NCI-H2107 treated with DMSO at 0.1 percent for 48 hours (cell line): ENCODE data around the gene KCNIP1.

Experiments
- DNase-seq: peaks from one replicate; lab custom pipeline; 2025; ENCODE audit not compliant: unreplicated experiment; lab: John Stamatoyannopoulos, UW

KCNIP1 gene

DNA sequence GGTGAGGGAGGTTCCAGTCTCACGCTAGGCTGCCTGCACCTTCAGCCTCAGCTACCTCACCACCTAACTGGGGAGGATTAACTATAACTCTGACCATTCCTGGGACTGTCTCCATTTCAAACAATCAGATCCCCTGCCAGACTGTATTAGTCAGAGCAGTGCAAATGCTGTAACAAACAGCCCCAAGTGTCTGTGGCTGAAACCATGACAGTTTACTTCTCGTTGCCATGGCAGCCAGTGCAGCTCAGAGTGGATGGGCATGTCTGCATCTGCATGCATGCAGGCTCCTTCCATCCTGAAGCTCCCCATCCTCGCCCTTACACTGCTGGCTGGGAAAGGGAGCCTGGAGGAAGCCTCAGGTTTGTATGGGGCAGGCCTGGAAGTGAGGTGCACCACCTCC is 86.7 kb downstream of the KCNIP1 start:
- DNase-seq = no peak

DNA sequence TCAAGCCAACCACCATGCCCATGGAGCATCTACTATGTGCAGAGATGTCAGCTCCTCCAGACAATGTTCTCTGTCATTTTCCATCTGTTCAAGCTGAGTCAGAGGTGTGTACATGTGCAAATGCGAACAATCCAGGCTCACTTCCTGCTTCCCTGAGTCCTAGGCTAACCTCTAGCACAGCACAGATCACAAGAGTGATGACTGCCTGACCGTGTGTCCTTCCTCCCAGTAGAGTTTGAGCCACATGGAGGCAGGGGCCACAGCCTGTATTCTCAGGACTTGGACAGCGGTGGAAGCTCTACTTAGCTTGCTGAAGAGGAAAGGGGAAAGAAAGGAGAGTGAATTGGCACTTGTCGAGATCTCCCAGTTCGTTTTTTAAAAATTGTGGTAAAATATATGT is 87.2 kb downstream of the KCNIP1 start:
- DNase-seq = no peak

DNA sequence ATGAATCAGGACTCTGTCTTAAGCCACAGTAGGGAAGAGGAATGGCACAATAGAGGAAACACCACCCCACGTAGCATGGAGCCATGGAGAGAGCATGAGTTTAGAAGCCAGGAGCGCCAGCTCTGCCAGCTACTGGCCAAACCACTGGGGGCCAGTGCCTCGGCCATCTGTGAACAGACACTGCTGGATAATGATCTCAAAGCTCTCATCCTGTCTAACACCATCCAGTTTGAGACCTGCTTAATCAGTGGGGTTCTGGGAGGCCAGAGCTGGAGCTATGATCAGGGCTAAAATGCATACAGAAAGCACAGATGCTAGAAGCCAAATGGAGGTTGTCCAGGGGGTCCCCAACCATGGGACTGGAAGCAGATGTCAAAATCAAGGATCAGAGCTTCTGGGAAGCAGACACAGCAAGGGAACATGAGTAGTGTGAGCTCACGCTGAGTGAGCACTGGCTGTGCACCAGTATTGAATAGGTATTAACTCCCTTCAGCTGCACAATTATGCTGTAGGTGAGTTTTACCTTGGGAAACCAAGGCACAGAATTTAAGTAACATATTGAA is 92.7 kb downstream of the KCNIP1 start:
- no peak for DNase-seq

DNA sequence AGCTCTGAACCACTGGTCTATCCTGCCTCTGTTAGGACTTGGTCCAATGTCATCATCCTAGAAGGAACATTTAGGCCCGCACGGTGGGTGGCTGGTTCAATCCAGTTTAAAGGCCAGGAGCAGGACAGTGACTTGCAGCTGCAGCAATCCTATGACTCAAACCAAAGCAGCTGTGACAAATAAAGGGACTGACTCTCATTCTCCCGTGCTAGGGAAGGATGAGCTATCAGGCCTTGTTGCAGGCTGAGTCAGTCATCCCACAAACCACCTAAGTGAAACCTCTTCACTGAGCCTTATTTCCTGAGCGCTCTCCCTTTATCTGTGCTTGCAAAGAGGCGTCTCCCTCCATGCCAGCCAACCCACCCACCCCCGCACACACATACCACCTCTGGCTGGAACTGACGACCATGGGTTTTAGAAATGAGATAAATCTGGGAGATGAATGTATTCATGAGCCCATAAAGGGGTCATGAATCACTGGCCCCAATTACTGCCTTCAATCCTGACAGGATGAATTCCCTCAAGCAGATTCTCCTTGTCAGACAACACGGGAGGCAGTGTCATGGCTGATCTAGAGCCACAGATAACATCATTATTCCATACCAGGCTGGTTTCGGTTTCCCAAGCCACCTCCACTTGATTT is 93.4 kb downstream of the KCNIP1 start:
- DNase-seq = no peak

DNA sequence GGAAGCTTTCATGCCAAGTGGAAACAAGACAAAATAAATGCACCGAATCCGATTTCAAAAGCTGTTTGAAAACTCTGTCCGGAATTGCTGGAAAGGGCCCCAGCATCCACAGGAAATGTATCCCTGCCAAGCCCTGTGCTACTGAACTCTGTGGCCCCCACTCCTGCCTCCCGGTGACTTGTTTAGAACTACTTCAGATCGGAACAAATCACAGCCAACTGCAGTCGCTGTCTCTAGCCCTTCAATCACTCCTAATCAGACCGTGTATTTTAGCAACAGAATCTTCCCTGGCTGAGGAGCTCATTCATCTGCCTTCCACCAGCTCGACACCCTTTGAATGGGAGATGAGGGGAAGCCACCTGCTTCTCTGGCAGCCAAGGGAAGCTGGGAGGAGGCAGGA is 94.1 kb downstream of the KCNIP1 start:
- DNase-seq = no peak

DNA sequence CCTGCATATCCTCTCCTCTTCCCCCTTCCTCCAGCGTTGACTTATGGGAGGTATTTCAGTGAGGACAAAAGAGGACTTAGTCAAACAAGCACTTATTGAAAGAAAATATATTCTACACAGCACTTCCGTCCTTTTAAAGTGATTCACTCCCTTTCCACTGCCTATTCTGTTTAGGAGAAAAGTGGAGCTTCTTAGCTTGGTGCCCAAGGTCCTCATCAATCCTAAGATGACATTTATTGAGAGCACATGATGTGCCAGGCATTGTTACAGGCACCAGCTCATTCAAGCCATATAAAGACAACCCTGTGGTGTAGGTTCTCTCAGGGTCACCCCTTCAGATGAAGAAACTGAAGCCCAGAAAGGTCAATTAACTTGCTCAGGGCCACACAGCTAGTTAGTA is 95.9 kb downstream of the KCNIP1 start:
- DNase-seq = no peak

DNA sequence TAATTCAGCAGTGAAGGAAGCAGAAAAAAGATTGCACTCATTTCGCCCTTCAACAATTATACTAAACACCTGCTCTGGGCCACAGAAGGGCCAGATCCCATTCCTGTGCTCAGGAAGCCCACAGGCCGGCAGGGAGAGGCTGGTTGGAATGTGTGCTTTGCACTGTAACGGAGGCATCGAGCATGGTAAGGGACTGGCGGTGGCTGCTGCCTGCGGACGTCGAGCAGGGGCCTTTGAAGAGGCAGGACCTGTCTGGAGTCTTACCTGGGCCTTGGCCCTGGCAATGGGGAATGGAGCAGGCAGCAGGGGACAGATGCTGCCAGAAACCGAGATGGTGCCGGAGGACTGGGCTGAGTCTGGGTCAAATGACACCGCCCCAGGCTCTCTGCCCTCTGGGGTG is 97.8 kb downstream of the KCNIP1 start:
- DNase-seq = no peak

DNA sequence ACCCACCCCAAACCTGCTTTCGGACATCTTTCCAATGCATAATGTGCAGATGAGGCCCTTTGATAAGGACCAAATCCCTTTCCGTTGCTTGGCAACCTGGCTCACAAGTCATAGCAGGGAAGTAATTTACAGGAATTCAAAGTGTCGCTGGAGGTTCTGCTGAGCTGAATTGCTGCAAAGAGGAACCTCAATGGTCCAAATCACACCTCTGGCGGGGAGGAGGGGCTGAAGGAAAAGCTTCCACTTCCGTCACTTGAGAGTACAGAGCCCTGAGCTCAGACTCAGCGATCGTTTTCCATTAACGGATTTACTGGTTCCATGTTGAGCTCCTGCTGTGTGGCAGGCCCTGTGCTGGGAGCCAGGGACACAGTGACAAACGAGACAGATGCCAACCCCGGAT is 99.3 kb downstream of the KCNIP1 start:
- no peak for DNase-seq

DNA sequence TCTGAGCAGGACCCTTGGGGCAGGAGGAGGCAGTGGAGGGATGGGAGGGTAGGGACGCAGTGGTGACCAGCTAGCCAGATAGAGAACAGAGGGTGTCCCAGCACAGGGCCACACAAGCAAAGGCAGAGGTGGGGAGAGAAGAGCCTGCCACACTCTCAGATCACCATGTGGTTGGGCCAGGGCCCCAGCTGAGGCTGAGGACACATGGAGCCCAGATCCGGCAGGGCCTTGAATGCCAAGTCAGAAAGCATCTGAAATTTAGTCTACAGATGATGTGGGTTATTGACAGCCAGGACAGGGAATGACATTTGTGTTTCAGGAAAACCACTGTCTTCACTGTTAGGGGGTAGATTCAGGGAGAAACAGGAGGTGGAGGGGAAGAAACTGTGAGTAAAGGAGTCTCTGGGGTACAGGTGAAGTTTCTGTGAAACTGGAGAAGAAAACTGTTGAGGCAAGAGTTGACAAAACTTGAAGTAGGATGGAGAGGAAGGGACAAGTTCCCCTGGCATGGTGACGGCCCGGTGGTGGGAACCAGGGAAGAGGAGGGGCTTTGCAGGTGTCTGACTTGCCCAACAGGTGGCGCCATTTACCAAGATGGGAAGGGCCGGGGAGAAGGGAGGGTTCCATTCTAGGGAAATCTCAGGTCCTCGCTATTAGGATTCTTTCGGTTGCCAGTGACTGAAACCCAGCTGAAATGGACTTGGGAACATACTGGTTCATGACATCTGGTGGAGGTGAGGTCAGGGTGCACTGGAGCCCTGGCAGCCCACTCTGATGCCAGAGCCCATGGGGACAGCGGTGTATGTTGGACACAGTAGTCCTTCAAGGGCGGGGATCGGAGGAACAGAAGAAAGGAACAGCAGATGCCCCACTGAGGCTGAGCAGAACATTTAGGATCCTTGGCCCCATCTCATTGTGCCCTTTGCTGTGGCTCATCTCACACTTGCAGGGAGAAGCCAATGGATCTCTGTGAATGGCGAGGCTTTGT is 100.1 kb downstream of the KCNIP1 start:
- no peak for DNase-seq

DNA sequence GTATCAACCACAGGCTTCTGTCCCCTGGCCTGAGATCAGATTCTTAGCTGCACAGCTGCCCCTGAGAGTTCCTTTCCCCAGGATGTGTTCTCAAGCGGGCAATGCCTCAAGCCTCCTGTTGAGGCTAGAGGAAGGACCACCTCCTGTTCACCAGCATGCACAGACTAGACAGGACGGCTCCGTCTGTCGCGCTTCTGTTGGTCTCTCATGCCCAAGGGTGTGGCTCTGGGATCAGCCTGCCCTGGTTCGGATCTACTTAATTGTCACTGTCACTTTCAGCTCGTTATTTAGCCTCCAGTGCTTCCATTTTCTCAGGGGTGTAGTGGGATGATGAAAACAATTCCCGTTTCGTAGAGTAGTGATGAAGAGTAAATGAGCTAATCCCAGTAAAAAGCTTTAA is 103.1 kb downstream of the KCNIP1 start:
- no peak for DNase-seq

DNA sequence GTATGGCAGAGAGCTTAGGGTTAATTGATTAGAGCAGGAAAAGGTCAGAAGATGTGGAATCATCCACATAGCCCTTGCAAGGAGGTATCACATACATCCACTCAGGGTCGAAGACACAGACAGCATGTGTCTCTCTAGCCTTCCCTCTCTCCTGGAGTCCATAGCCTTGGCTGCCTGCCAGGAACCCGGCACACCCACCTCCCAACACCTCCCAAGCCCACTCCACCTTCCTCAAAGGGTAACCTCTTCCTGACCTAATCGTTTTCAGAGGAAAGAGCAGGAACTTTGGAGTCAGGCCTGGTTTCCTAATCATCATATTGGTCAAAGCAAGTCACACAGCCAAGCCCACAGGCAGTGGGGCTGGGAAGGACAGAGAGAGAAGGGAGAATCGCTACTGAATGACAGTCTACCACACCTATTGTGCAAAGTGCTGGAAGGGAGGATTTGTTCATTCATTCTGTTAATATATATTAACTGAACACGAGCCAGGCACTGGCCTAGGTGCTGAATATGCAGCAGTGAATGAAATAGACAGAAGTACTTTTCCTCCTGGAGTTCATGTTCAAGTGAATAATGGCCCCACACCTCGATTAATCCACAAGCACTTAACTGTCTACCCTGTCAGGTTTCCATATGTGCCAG is 107.8 kb downstream of the KCNIP1 start:
- DNase-seq = no peak

DNA sequence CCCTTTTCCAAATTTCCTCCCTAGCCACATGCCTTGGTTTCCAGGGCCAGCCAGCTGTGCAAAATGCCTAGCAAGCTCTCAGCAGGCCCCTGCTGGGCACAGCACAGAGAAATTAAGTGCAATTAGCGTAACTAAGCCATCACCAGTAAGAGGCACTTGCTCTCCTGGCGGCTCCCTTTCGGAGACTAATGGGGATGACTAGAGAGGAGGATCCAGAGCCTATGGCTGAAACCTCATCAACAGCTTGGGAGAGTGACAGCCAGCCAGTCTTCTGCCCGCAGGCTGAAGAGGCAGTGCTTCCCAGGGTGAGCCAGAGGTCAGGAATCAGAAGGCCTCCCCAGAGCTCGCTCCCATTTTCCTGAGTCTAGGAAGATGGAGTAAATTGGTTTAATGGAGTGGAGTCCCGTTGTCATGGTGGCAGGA is 108.4 kb downstream of the KCNIP1 start:
- no peak for DNase-seq

DNA sequence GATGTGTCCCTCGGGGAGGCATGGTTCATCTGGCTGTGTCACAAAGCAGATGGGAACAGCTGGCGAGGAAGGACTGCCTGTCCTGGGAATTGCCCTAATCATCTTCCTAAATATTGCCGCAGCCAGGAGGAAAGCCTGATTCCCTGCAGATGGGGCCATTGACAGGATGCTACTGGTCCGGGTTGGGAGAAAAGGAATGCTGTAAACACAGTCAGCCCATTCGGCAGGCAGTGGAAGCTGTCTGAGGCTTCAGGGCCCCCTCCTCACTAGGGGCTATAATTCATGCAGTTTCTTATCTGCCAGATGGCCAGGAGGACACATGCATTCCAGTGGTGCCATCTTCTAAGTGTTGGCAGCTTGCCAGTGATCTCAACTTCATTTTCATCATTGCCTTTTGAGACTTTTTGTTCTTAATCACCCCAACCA is 110.3 kb downstream of the KCNIP1 start:
- DNase-seq = no peak

DNA sequence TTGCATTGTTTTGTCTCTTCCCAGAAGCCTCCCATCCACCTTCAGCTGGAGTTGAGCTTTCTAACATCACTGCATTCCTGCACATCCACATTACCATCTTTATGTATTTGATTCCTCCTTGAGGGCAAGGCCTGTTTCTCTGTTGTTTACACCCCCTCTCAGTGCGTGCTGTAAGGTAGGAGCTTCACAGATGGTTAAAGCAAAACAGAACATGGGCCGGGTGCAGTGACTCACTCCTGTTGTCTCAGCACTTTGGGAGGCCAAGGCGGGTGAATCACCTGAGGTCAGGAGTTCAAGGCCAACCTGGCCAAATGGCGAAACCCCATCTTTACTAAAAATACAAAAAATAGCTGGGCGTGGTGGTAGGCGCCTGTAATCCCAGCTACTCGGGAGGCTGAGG is 110.9 kb downstream of the KCNIP1 start:
- DNase-seq = no peak

DNA sequence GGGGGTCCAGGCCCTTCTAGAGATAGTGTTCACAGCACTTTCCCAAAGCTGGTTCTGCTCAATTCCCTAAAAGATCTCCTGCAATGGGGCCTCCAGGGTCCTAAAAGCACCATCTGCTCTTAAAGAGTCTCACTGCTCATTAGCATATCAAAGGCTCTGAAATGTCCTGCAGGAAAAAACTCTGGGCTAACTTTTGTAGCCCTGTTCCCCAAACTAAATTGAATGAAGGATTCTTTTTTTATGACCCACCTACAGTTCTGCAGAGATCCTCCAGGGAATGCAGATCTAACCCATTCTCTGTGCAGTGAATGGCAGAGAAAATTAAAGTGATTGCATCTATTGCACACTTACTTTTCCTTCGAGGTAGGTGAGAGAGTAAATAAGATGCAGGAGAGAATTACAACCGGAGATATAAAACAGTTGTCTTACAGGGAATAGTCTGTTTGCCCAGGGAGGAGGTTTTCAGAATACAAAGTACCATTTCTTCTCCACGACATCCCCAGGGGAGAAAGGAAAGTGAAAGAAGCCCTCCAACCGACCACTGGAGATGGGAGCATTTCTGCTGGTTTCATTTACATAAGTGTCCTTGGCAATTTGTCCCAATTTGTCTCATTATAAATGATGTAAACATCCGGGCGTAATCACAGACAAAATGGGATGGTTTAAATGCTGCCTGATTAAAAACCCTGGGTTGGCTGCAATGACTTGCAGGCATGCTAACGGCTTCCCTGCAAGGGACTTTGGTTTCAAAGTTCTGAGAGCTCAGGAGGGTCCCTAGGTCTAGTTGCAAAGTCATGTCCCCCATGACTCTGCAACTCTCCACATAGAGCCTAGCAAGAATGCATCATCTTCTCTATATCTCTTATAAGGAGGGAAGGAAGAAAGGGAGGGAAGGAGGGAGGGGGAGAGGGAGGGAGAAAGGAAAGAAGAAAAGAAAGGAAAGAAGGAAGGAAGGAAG is 114.0 kb downstream of the KCNIP1 start:
- DNase-seq = no peak

DNA sequence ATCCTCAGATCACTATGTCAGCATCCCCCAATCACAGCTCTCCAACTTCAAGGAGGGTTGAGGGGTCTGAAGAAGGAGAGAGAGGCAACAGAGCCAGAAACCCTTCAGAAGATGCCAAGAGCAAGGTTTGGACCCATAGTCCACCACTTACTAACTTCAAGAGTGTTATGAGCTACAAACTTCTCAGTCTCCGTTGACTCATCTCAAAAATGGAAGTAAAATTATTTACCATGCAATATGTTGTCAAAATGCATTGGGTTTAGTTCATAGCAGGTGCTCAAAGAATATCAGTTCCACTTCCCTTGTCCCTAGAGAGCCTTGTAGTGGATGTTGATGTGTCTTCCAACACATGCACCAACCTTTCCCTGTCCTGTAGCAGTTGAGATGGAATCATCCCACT is 116.0 kb downstream of the KCNIP1 start:
- no peak for DNase-seq

DNA sequence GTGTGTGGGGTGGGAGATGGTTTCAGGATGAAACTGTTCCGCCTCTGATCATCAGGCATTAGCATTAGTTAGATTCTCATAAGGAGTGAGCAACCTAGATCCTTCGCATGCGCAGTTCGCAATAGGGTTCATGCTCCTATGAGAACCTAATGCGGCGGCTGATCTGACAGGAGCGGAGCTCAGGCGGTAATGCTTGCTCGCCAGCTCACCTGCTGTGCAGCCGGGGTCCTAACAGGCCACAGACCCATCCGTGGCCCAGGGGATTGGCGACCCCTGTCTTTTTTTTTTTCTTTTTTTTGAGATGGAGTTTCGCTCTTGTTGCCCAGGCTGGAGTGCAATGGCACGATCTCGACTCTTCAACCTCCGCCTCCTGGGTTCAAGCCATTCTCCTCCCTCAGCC is 119.1 kb downstream of the KCNIP1 start:
- DNase-seq = no peak

DNA sequence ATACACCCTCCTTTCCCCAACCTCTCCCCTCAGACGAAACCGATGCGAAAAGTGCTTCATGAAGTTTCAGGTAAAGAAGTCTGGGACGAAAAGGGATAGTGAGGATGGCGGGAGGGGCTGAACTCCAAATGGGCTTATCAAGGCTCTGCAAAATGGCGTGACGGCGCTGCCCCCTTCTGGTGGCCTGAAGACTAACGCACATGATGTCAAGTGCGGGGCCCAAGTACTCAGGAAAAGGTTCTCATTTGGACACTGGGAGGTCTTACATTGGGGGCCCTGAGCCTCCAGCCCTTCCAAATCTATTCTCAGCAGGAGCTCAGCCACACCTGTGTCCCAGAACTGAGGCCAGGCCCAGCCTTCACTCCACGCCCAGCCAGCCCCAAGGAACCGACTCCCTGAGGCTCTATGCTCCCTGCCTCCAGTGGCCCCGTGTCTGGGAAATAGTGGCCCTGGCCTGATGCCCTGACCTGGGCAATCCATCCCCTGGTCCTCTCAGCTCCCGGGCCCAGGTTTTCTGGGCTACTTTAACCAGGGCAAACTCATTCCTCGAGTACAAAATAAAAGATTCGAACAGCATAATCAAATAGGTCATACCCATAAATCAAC is 119.9 kb downstream of the KCNIP1 start:
- DNase-seq = no peak

DNA sequence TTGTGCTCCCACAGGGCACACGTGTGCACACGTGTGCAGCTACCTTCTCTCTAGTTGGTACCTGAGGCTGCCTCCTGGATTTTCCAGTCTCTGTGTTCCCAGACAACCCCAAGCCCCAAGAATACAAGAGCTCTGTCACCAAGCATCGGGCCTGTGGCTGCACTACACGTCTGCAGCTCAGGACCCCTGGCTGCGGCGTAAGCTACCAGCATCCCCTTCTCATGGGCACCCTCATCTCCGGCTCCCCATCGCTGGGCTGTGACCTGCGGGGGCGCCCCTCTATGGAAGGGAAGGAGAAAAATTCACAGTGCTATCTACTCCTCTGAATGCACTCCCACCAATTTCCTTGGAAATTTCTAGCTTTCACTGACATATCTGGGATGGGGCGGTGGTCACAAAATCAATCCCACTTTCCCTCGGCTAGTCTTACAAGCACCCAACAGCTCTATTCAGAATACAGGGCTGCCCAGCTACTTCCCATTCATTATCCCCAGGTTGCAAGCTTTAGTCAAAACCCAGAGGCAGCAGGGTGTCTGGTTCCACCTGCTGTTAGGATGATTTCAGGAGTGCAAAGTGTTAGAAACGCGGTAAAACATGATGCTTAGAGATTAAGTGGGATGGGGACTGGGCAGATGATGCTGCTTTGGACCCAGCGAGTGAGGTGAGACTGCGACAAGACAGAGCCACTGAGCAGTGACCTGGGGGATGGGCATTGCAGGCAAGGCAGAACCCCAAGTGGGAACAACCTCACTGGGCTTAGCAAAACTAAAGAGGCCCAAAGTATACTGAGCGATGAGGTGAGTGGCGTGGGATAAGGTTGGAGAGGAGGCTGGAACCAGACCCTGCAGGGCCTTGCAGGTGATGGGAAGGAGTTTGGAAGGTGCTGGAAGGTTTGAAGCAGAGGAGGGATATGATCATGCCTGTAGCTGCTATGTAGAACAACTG is 121.7 kb downstream of the KCNIP1 start:
- peak; percentile 42 for DNase-seq
